K562 (cell line): Measurements from ENCODE around the gene CD22. TPM values are rescaled to one million over a fixed set of nuclear protein-coding genes. Genes with fewer than 3 reads are reported as not detected.
A peak's percentile ranks its signal among the peaks of the same experiment; 100 is the strongest.

Experiments used
- AFF1 ChIP-seq, 2 experiments: fragments of 450-650 bp; IDR thresholded peaks; 2 replicates each; pipeline ENCODE4 v1.6.1; 2018; ENCODE audit warnings: mild to moderate bottlenecking in 2 of 2, low read depth in 1 of 2; ENCODE audit not compliant: partially characterized antibody in 2 of 2
- CSDE1 ChIP-seq, 2 experiments: fragments of 450-650 bp; IDR thresholded peaks; 2 replicates each; pipeline ENCODE4 v1.6.1; 2016; ENCODE audit warnings: mild to moderate bottlenecking in 1 of 2
- RAD21 ChIP-seq, 2 experiments: fragments of 250-450 bp in 1 of 2; fragments of 450-650 bp in 1 of 2; sonication (Bioruptor Pico) in 1 of 2; formaldehyde crosslinking in 1 of 2; IDR thresholded peaks in 1 of 2; conservative IDR thresholded peaks in 1 of 2; 2 replicates each; pipeline versions ENCODE4 v1.4.0 to v1.8.0; 2020 to 2022; ENCODE audit warnings: mild to moderate bottlenecking in 2 of 2, moderate library complexity in 1 of 2
- SMC3 ChIP-seq: conservative IDR thresholded peaks from 2 replicates; pipeline ENCODE4 v1.6.1; 2011; ENCODE audit warnings: low read depth, low read length, improper control_type of control experiment; ENCODE audit not compliant: insufficient read depth
- USF2 ChIP-seq: sonication (generic); formaldehyde crosslinking; IDR thresholded peaks from 2 replicates; pipeline ENCODE4 v1.5.0; 2020; ENCODE audit warnings: missing genetic modification reagents
- ZBTB34 ChIP-seq: fragments of 250-450 bp; sonication (Bioruptor Pico); IDR thresholded peaks from 2 replicates; pipeline ENCODE4 v1.8.0; 2021; ENCODE audit warnings: mild to moderate bottlenecking, moderate library complexity
- ZNF436 ChIP-seq: fragments of 250-450, 450-650 bp; sonication (Bioruptor Pico); formaldehyde crosslinking; IDR thresholded peaks from 2 replicates; pipeline ENCODE4 v1.7.0; 2020; ENCODE audit warnings: mild to moderate bottlenecking
- ZNF609 ChIP-seq: sonication (generic); formaldehyde crosslinking; IDR thresholded peaks from 2 replicates; pipeline ENCODE4 v1.8.1; 2023; ENCODE audit warnings: missing genetic modification reagents, mild to moderate bottlenecking, borderline replicate concordance
- polyA plus RNA-seq, 8 experiments: library from polyadenylated mRNA; depleted of rRNA in 4 of 8; stranded (reverse) in 5 of 8; unstranded in 3 of 8; fragments of >200 nt; fragmentation: Nextera tagmentation in 2 of 8; fragmentation: Illumina TruSeq in 1 of 8; extraction: Ambion mirVana in 2 of 8; extraction: Trizol in 1 of 8; gene quantifications; 2 replicates each; pipeline versions ENCODE4 v1.2.1 to v1.2.3, GENCODE V29; 2011 to 2014; ENCODE audit warnings: inconsistent platforms in 1 of 8, missing spikeins in 1 of 8
- total RNA-seq, 7 experiments: library from RNA; depleted of rRNA in 6 of 7; stranded (reverse); fragments of >200 nt in 6 of 7; fragmentation: Illumina TruSeq in 2 of 7; extraction: Trizol in 2 of 7; gene quantifications; 2 replicates each; pipeline versions ENCODE4 v1.2.1 to v1.2.3, GENCODE V29; 2011 to 2021; ENCODE audit warnings: low replicate concordance in 1 of 7

Gene CD22
- total and polyA plus RNA-seq, 9 of the 15 experiments (the other 6 are each of a cell fraction or from before 2014, with no cell fraction given) = 0.29 to 5.0 (median 3.5) TPM

GRCh38 chr19:35353635-35354034 lies 24.6 kb downstream of the CD22 start (continued):
- no peak for TF ChIP-seq ZBTB34 (CRISPR knock-in tag)
- 0 out of 2 replicates have a peak, but pooled peaks have one; percentile 27 for TF ChIP-seq USF2
- no peak for TF ChIP-seq ZNF609 (CRISPR knock-in tag)
- TF ChIP-seq ZNF436 (CRISPR knock-in tag) = no peak
- no peak for TF ChIP-seq AFF1 (IDR thresholded peaks at IDR 0.05; ENCODE audit: low read depth in 1 of 2, partially characterized antibody in 2 of 2)
- TF ChIP-seq RAD21 (CRISPR knock-in tag; conservative IDR thresholded peaks at IDR 0.05 in 1 of 2, IDR thresholded peaks at IDR 0.05 in 1 of 2) = peak; percentile 34 to 42; a peak in 3 of 4 replicates
- TF ChIP-seq CSDE1 (IDR thresholded peaks at IDR 0.05) = no peak
- no peak for TF ChIP-seq SMC3
